Measurements from ENCODE around the gene NUMBL. TPM values are rescaled to one million over a fixed set of nuclear protein-coding genes. Genes with fewer than 3 reads are reported as not detected.

The NUMBL gene
- total RNA-seq, 1 donor from 2014 or later, result 20.9 TPM

DNA sequence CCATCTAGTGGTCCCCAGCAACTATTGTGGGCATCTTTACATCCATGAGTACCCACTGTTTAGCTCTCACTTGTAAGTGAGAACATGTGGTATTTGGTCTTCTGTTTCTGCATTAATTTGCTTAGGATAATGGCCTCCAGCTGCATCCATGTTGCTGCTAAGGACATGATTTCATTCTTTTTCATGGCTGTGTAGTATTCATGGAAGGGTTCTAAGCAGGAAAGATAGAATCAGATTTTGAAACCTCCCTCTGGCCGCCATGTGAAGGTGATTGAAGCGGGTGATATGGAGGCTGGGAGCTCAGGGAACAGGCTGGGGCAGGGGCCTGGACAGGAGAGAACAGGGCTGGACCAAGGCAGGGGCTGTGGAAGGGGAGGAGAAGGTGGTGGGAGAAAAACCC, 69.2 kb downstream of the NUMBL start:
- Mint-ChIP-seq H3K27ac (no peak overlapping the region), H3K4me3 (ENCODE audit: low read depth) (no peak overlapping the region), H3K9me3 (ENCODE audit: low read depth) (no peaks in the 10 kb centered on the region), H3K36me3 (ENCODE audit: insufficient read depth) (peaks cover 4% of the 10 kb centered on the region), H3K27me3 (peaks cover 7% of the 10 kb centered on the region), H3K4me1 (ENCODE audit: low read depth) (peaks cover 6% of the 10 kb centered on the region)
- TF ChIP-seq CTCF (IDR thresholded peaks at IDR 0.05; ENCODE audit: unreplicated experiment), result no peak
- DNase-seq (ENCODE audit: low spot score, unreplicated experiment), result no peak

DNA sequence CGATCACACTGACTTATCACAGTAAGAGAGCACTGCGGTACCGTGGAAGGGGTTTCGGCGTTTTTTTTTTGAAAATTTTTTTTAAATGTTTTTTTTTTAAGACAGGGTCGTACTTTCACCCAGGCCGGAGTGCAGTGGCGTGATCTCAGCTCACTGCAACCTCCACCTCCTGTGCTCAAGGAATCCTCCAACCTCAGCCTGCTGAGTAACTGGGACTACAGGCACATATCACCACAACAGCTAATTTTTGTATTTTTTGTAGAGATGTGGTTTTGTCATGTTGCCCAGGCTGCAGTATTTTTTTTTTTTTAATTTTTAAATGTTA, 70.3 kb downstream of the NUMBL start:
- H3K9me3 Mint-ChIP-seq (ENCODE audit: low read depth), result no peaks in the 10 kb centered on the region
- peaks cover 13% of the 10 kb centered on the region for H3K27me3 Mint-ChIP-seq
- no peak for TF ChIP-seq CTCF (IDR thresholded peaks at IDR 0.05; ENCODE audit: unreplicated experiment)
- H3K4me3 Mint-ChIP-seq (ENCODE audit: low read depth), result no peak overlapping the region
- DNase-seq (ENCODE audit: low spot score, unreplicated experiment), result no peak
- H3K36me3 Mint-ChIP-seq (ENCODE audit: insufficient read depth), result peaks cover 4% of the 10 kb centered on the region
- H3K4me1 Mint-ChIP-seq (ENCODE audit: low read depth), result peaks cover 6% of the 10 kb centered on the region
- no peak overlapping the region for H3K27ac Mint-ChIP-seq

- no peak for TF ChIP-seq CTCF (IDR thresholded peaks at IDR 0.05; ENCODE audit: unreplicated experiment)
- DNase-seq (ENCODE audit: low spot score, unreplicated experiment), result no peak
- Mint-ChIP-seq H3K4me1 (ENCODE audit: low read depth) (peaks cover 8% of the 10 kb centered on the region), H3K27ac (no peak overlapping the region), H3K27me3 (peaks cover 19% of the 10 kb centered on the region), H3K36me3 (ENCODE audit: insufficient read depth) (peaks cover 4% of the 10 kb centered on the region), H3K4me3 (ENCODE audit: low read depth) (no peak overlapping the region), H3K9me3 (ENCODE audit: low read depth) (no peaks in the 10 kb centered on the region)
These were observed 70.9 kb downstream of the NUMBL start for GRCh38 chr19:40619333-40620160.

DNA sequence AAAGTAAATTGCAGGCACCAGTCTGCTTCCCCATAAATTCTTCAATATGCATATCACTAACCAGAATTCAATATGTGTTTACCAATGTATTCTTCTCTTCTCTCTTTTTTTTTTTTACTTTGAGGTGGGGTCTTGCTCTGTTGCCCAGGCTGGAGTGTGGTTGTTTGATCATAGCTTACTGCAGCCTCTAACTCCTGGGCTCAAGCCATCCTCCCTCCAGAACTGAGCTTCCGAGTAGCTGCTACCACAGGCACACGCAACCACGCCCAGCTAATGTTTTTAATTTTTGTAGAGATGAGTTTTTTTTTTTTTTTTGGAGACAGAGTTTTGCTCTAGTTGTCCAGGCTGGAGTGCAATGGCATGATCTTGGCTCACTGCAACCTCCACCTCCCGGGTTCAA, 72.5 kb downstream of the NUMBL start:
- Mint-ChIP-seq H3K27me3 (peaks cover 31% of the 10 kb centered on the region), H3K4me3 (ENCODE audit: low read depth) (no peak overlapping the region), H3K9me3 (ENCODE audit: low read depth) (no peaks in the 10 kb centered on the region), H3K36me3 (ENCODE audit: insufficient read depth) (peaks cover 4% of the 10 kb centered on the region), H3K4me1 (ENCODE audit: low read depth) (peaks cover 3% of the 10 kb centered on the region), H3K27ac (no peak overlapping the region)
- DNase-seq (ENCODE audit: low spot score, unreplicated experiment), result no peak
- no peak for TF ChIP-seq CTCF (IDR thresholded peaks at IDR 0.05; ENCODE audit: unreplicated experiment)

DNA sequence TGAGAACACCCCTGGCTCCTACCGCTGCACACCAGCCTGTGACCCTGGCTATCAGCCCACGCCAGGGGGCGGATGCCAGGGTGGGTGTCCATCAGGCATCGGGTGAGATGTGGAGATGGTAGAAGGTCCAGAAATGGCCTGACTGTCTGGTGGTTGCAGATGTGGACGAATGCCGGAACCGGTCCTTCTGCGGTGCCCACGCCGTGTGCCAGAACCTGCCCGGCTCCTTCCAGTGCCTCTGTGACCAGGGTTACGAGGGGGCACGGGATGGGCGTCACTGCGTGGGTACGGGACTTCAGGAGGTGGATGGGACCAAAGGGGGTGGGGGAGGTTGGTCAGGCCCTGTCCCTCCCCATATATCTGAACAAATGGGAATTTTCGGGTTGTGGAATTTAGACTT, 73.5 kb downstream of the NUMBL start:
- TF ChIP-seq CTCF (IDR thresholded peaks at IDR 0.05; ENCODE audit: unreplicated experiment), result no peak
- Mint-ChIP-seq H3K4me3 (ENCODE audit: low read depth) (no peak overlapping the region), H3K27me3 (peaks cover 40% of the 10 kb centered on the region), H3K4me1 (ENCODE audit: low read depth) (peaks cover 3% of the 10 kb centered on the region), H3K27ac (no peak overlapping the region), H3K9me3 (ENCODE audit: low read depth) (no peaks in the 10 kb centered on the region), H3K36me3 (ENCODE audit: insufficient read depth) (peaks cover 3% of the 10 kb centered on the region)
- DNase-seq (ENCODE audit: low spot score, unreplicated experiment), result no peak

All from progenitor cell of endocrine pancreas (in vitro differentiated cells).